A673 (cell line): Measurements from ENCODE around the gene SGSM2.

Experiments used
- CTCF ChIP-seq: fragments of 300-800, 200-600 bp; sonication (generic); conservative IDR thresholded peaks from 2 replicates; pipeline ENCODE4 v1.5.1; 2017; ENCODE audit warnings: low read depth, mild to moderate bottlenecking, antibody characterized with exemption, low read length, moderate library complexity, mixed read lengths
- EZH2 ChIP-seq: fragments of 200-600 bp; sonication (generic); IDR thresholded peaks from 2 replicates; pipeline ENCODE4 v1.6.1; 2017; ENCODE audit warnings: borderline replicate concordance, low read depth, mild to moderate bottlenecking, mixed read lengths, antibody characterized with exemption, low read length; ENCODE audit not compliant: poor library complexity, severe bottlenecking

- TF ChIP-seq CTCF (peak; percentile 36), EZH2 (no peak)
These were observed 968 bp upstream of the SGSM2 start, which contains the start of gene TSR1 for GRCh38 chr17:2336215-2336851.
